Gastrocnemius medialis (tissue), 4 donors: ENCODE data around the gene SLCO1B3.

Source experiments
- CTCF ChIP-seq, 5 experiments: fragments of 450-650 bp in 3 of 5; fragments of 200-600 bp in 2 of 5; sonication (generic) in 2 of 5; IDR thresholded peaks in 4 of 5; conservative IDR thresholded peaks in 1 of 5; 1 replicate in 4 of 5; 2 replicates in 1 of 5; pipeline ENCODE4 v1.5.1; 2016 to 2019; ENCODE audit warnings: antibody characterized with exemption in 5 of 5, mild to moderate bottlenecking in 3 of 5, moderate library complexity in 3 of 5
- POLR2A ChIP-seq, 2 donors: fragments of 450-650 bp; IDR thresholded peaks; one replicate each; pipeline ENCODE4 v1.6.1; 2017; ENCODE audit warnings: antibody characterized with exemption in 2 of 2, mild to moderate bottlenecking in 2 of 2, moderate library complexity in 2 of 2

GRCh38 chr12:20917819-20918218 is 107.3 kb downstream of the SLCO1B3 start:
- TF ChIP-seq CTCF (IDR thresholded peaks at IDR 0.05 in 4 of 5, conservative IDR thresholded peaks at IDR 0.05 in 1 of 5) (no peak), POLR2A (IDR thresholded peaks at IDR 0.05) (no peak)
